K562 (cell line): ENCODE measurements around the gene GAA.

Source experiments
- ARID2 ChIP-seq: fragments of 450-650 bp; IDR thresholded peaks from 2 replicates; pipeline ENCODE4 v1.6.1; 2017; ENCODE audit warnings: antibody characterized with exemption, mild to moderate bottlenecking
- ATF7 ChIP-seq: fragments of 450-650 bp; IDR thresholded peaks from 2 replicates; pipeline ENCODE4 v1.7.1; 2014; ENCODE audit warnings: mild to moderate bottlenecking, moderate library complexity
- BRD9 ChIP-seq: fragments of 450-650 bp; IDR thresholded peaks from 2 replicates; pipeline ENCODE4 v1.6.1; 2018; ENCODE audit warnings: low read depth; ENCODE audit not compliant: partially characterized antibody
- CBX1 ChIP-seq: sonication (generic); IDR thresholded peaks from 2 replicates; pipeline ENCODE4 v1.6.1; 2016; ENCODE audit warnings: antibody characterized with exemption, low read depth, mild to moderate bottlenecking
- CTCF ChIP-seq, 3 experiments: IDR thresholded peaks in 2 of 3; conservative IDR thresholded peaks in 1 of 3; 2 replicates each; pipeline ENCODE4 v1.5.1; 2011 to 2012; ENCODE audit warnings: low read length in 3 of 3, mild to moderate bottlenecking in 3 of 3, control low read depth in 2 of 3, improper control_type of control experiment in 1 of 3, inconsistent platforms in 1 of 3, low read depth in 1 of 3, mixed read lengths in 1 of 3, moderate library complexity in 1 of 3; ENCODE audit not compliant: insufficient read depth in 2 of 3
- GTF2E2 ChIP-seq: fragments of 200-800 bp; sonication (Bioruptor generic); IDR thresholded peaks from 2 replicates; pipeline ENCODE4 v1.6.1; 2016; ENCODE audit warnings: missing genetic modification characterization, missing compliant biosample characterization
- SETDB1 ChIP-seq: IDR thresholded peaks from one replicate; pipeline ENCODE4 v1.6.1; 2012; ENCODE audit warnings: low read length, control low read depth, inconsistent platforms
- YY1 ChIP-seq, 3 experiments: IDR thresholded peaks; 2 replicates each; pipeline ENCODE4 v1.6.1; 2011; ENCODE audit warnings: low read length in 2 of 3, mild to moderate bottlenecking in 2 of 3, moderate library complexity in 2 of 3, borderline replicate concordance in 1 of 3, control low read depth in 1 of 3, low read depth in 1 of 3; ENCODE audit not compliant: insufficient read depth in 3 of 3, insufficient replicate concordance in 2 of 3, control insufficient read depth in 1 of 3, insufficient read length in 1 of 3; ENCODE audit errors: extremely low read depth in 1 of 3
- ZFP1 ChIP-seq: fragments of 450-650 bp; formaldehyde crosslinking; IDR thresholded peaks from 2 replicates; pipeline ENCODE4 v1.4.0; 2020; ENCODE audit warnings: mild to moderate bottlenecking, mixed read lengths
- ZNF121 ChIP-seq: sonication (generic); formaldehyde crosslinking; conservative IDR thresholded peaks from 2 replicates; pipeline ENCODE4 v1.8.0; 2022; ENCODE audit warnings: missing genetic modification reagents
- ZSCAN29 ChIP-seq: fragments of 450-650 bp; IDR thresholded peaks from 2 replicates; pipeline ENCODE4 v1.6.1; 2017
- TF ChIP-seq, protein P1 (sequence below): fragments of 250-450 bp; sonication (Bioruptor Pico); IDR thresholded peaks from 2 replicates; pipeline ENCODE4 v1.5.0; 2020; ENCODE audit warnings: mild to moderate bottlenecking
- TF ChIP-seq, protein P2 (sequence below), 2 experiments: fragments of 450-650 bp in 1 of 2; sonication (generic) in 1 of 2; formaldehyde crosslinking in 1 of 2; IDR thresholded peaks; 2 replicates each; pipeline versions ENCODE4 v1.7.1 to v1.9.0; 2016 to 2022; ENCODE audit warnings: inconsistent platforms in 1 of 2, mild to moderate bottlenecking in 1 of 2, missing genetic modification reagents in 1 of 2

DNA sequence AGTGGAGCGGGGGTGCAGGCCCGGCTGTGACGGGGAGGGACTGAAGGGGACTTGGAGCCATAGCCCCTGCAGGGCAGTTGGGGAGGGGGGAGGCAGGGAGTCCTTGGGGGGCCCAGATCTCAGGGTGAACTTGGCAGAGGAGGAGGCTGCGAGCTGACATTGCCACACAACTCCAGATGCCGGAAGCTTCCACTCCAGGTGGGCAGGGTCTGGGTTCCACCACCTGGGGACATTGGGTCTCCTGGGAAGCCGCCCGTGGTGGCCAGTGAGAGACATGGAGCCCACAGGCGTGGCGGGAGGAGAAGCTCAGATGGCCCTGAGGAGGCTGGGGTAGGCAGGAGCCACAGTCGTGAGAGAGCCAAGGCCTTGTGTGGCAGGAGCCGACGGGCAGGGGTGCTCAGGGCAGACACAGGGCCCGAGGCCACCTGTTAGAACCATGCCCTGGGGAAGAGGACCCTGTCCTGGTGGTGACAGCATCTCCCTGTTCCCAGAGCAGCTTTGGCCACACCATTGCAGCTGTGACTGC, 18.2 kb upstream of the GAA start:
- no peak for TF ChIP-seq ARID2
- TF ChIP-seq ZFP1 (CRISPR knock-in tag) = no peak
- TF ChIP-seq, protein P1, sequence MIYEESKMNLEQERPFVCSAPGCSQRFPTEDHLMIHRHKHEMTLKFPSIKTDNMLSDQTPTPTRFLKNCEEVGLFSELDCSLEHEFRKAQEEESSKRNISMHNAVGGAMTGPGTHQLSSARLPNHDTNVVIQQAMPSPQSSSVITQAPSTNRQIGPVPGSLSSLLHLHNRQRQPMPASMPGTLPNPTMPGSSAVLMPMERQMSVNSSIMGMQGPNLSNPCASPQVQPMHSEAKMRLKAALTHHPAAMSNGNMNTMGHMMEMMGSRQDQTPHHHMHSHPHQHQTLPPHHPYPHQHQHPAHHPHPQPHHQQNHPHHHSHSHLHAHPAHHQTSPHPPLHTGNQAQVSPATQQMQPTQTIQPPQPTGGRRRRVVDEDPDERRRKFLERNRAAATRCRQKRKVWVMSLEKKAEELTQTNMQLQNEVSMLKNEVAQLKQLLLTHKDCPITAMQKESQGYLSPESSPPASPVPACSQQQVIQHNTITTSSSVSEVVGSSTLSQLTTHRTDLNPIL (CRISPR knock-in tag) = no peak
- TF ChIP-seq ZSCAN29 = no peak
- no peak for TF ChIP-seq ATF7
- no peak for TF ChIP-seq CBX1
- no peak for TF ChIP-seq ZNF121 (CRISPR knock-in tag)
- no peak for TF ChIP-seq BRD9
- no peak for TF ChIP-seq SETDB1
- TF ChIP-seq GTF2E2 (tag) = no peak
- no peak for TF ChIP-seq CTCF (IDR thresholded peaks at IDR 0.05 in 2 of 3, conservative IDR thresholded peaks at IDR 0.05 in 1 of 3; ENCODE audit: insufficient read depth in 2 of 3, low read depth in 1 of 3, low read length in 3 of 3)
- TF ChIP-seq, protein P2, sequence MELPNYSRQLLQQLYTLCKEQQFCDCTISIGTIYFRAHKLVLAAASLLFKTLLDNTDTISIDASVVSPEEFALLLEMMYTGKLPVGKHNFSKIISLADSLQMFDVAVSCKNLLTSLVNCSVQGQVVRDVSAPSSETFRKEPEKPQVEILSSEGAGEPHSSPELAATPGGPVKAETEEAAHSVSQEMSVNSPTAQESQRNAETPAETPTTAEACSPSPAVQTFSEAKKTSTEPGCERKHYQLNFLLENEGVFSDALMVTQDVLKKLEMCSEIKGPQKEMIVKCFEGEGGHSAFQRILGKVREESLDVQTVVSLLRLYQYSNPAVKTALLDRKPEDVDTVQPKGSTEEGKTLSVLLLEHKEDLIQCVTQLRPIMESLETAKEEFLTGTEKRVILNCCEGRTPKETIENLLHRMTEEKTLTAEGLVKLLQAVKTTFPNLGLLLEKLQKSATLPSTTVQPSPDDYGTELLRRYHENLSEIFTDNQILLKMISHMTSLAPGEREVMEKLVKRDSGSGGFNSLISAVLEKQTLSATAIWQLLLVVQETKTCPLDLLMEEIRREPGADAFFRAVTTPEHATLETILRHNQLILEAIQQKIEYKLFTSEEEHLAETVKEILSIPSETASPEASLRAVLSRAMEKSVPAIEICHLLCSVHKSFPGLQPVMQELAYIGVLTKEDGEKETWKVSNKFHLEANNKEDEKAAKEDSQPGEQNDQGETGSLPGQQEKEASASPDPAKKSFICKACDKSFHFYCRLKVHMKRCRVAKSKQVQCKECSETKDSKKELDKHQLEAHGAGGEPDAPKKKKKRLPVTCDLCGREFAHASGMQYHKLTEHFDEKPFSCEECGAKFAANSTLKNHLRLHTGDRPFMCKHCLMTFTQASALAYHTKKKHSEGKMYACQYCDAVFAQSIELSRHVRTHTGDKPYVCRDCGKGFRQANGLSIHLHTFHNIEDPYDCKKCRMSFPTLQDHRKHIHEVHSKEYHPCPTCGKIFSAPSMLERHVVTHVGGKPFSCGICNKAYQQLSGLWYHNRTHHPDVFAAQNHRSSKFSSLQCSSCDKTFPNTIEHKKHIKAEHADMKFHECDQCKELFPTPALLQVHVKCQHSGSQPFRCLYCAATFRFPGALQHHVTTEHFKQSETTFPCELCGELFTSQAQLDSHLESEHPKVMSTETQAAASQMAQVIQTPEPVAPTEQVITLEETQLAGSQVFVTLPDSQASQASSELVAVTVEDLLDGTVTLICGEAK (IDR thresholded peaks at IDR 0.05) = no peak
- TF ChIP-seq, protein P2 (CRISPR knock-in tag; IDR thresholded peaks at IDR 0.05) = no peak
- TF ChIP-seq YY1 (IDR thresholded peaks at IDR 0.05; ENCODE audit: borderline replicate concordance in 1 of 3, control insufficient read depth in 1 of 3, extremely low read depth in 1 of 3, insufficient read depth in 3 of 3, insufficient read length in 1 of 3, insufficient replicate concordance in 2 of 3, low read depth in 1 of 3, low read length in 2 of 3) = no peak
